PC-9 (cell line): Measurements from ENCODE around the gene ZC3H12A. TPM values are rescaled to one million over a fixed set of nuclear protein-coding genes. Genes with fewer than 3 reads are reported as not detected.

Experiments
- BruUV-seq: library from RNA; stranded (reverse); fragments of 400-500 nt; replicated peaks from 2 replicates; lab custom pipeline; 2021; lab: Mats Ljungman, UMichigan
- CTCF ChIA-PET: fragments of 300-600 bp; sonication (Branson Sonifier 250); formaldehyde crosslinking; loops from one replicate; lab custom pipeline; 2022; ENCODE audit warnings: antibody characterized with exemption; lab: Charles Lee
- POLR2A ChIA-PET: fragments of 300-600 bp; sonication (Branson Sonifier 250); formaldehyde crosslinking; loops from one replicate; lab custom pipeline; 2022; ENCODE audit warnings: antibody characterized with exemption; ENCODE audit not compliant: unreplicated experiment; lab: Charles Lee
- DNase-seq, 2 experiments: peaks; one replicate each; pipeline versions ENCODE4 v3.0.0 to v3.0.0-alpha.2; 2015 to 2022; ENCODE audit warnings: mixed read lengths in 1 of 2
- H2AFZ ChIP-seq: fragments of 200-600 bp; sonication (generic); 2 replicates; pipeline ENCODE4 v1.8.1; 2017; ENCODE audit warnings: antibody characterized with exemption
- H3F3A ChIP-seq: fragments of 200-600 bp; sonication (generic); 2 replicates; pipeline ENCODE4 v1.8.1; 2017; ENCODE audit warnings: antibody characterized with exemption, mild to moderate bottlenecking, low read depth; ENCODE audit not compliant: insufficient read depth
- H3K27ac ChIP-seq: fragments of 200-600 bp; sonication (generic); 2 replicates; pipeline ENCODE4 v1.6.1; 2016; ENCODE audit warnings: mixed run types
- H3K27me3 ChIP-seq: fragments of 200-600 bp; sonication (generic); 2 replicates; pipeline ENCODE4 v1.6.1; 2016; ENCODE audit warnings: low read depth, mixed run types; ENCODE audit not compliant: insufficient read depth
- H3K36me3 ChIP-seq: fragments of 200-600 bp; sonication (generic); 2 replicates; pipeline ENCODE4 v1.6.1; 2016; ENCODE audit warnings: low read depth, mixed run types
- H3K4me1 ChIP-seq: fragments of 200-600 bp; sonication (generic); replicated peaks from 2 replicates; pipeline ENCODE4 v1.6.1; 2016; ENCODE audit warnings: mixed run types; ENCODE audit not compliant: insufficient read depth
- H3K4me2 ChIP-seq: fragments of 200-600 bp; sonication (generic); 2 replicates; pipeline ENCODE4 v1.6.1; 2017; ENCODE audit warnings: mixed run types
- H3K4me3 ChIP-seq: fragments of 200-600 bp; sonication (generic); 2 replicates; pipeline ENCODE4 v1.6.1; 2016; ENCODE audit warnings: mixed run types
- H3K79me2 ChIP-seq: fragments of 200-600 bp; sonication (generic); 2 replicates; pipeline ENCODE4 v1.6.1; 2017; ENCODE audit warnings: low read depth, mixed run types
- H3K9me2 ChIP-seq: fragments of 200-600 bp; sonication (generic); 2 replicates; pipeline ENCODE4 v1.8.1; 2017; ENCODE audit warnings: mild to moderate bottlenecking; ENCODE audit not compliant: insufficient read depth
- H3K9me3 ChIP-seq: fragments of 200-600 bp; sonication (generic); 2 replicates; pipeline ENCODE4 v1.8.1; 2016; ENCODE audit warnings: low read depth; ENCODE audit not compliant: insufficient read depth
- H4K20me1 ChIP-seq: fragments of 200-600 bp; sonication (generic); 2 replicates; pipeline ENCODE4 v1.8.1; 2017; ENCODE audit not compliant: insufficient read depth
- CTCF ChIP-seq: fragments of 200-600 bp; sonication (generic); conservative IDR thresholded peaks from 2 replicates; pipeline ENCODE4 v1.6.1; 2017; ENCODE audit warnings: mixed run types, antibody characterized with exemption, mild to moderate bottlenecking, moderate library complexity
- EZH2 ChIP-seq: fragments of 200-600 bp; sonication (generic); IDR thresholded peaks from 2 replicates; pipeline ENCODE4 v1.8.0; 2017; ENCODE audit warnings: antibody characterized with exemption, low read depth
- intact Hi-C: fragments of 100-400 bp; cut with micrococcal nuclease; formaldehyde crosslinking; loops from one replicate; pipeline ENCODE4 v1.10.0; 2022; ENCODE audit not compliant: unreplicated experiment
- total RNA-seq: library from RNA; stranded (reverse); gene quantifications from 2 replicates; pipeline ENCODE4 v1.2.3, GENCODE V29; 2021

The ZC3H12A gene
- total RNA-seq, 1 experiment from 2014 or later = 18.7 TPM

GRCh38 chr1:37464443-37464842 lies 9.9 kb upstream of the ZC3H12A start:
- Histone ChIP-seq H3K36me3 (no peaks in the 10 kb centered on the region), H3K4me2 (no peak overlapping the region), H3K79me2 (no peaks in the 10 kb centered on the region), H3K27ac (no peak overlapping the region), H3K27me3 (no peaks in the 10 kb centered on the region), H3F3A (0 out of 2 replicates have a peak, but pooled peaks cover 13% of the 10 kb centered on the region), H2AFZ (no peak overlapping the region), H3K9me2 (no peaks in the 10 kb centered on the region), H3K4me1 (peaks cover 7% of the 10 kb centered on the region; the same call in 1 of the 2 replicates), H4K20me1 (no peaks in the 10 kb centered on the region), H3K4me3 (no peak overlapping the region), H3K9me3 (no peaks in the 10 kb centered on the region)
- no peak for DNase-seq
- BruUV-seq = no TSS peak
- CTCF ChIA-PET = no interaction called here
- TF ChIP-seq CTCF (no peak), EZH2 (no peak)
- intact Hi-C loops = no loop called here
- POLR2A ChIA-PET = interaction anchor here (0.5 kb wide), 1 partner anchor 467 kb away, joined by 7 read pairs; no protein-coding TSS in a partner anchor

- Histone ChIP-seq H2AFZ (no peak overlapping the region), H3K36me3 (no peaks in the 10 kb centered on the region), H3F3A (peaks cover 16% of the 10 kb centered on the region; the same call in 1 of the 2 replicates), H3K4me1 (peaks cover 11% of the 10 kb centered on the region), H3K79me2 (peaks cover 8% of the 10 kb centered on the region; the same call in 1 of the 2 replicates), H3K4me3 (no peak overlapping the region), H3K27ac (no peak overlapping the region), H3K9me3 (no peaks in the 10 kb centered on the region), H4K20me1 (no peaks in the 10 kb centered on the region), H3K9me2 (no peaks in the 10 kb centered on the region), H3K27me3 (no peaks in the 10 kb centered on the region), H3K4me2 (no peak overlapping the region)
- intact Hi-C loops = no loop called here
- ChIA-PET POLR2A (interaction anchor here (0.6 to 0.7 kb wide), 2 partner anchors 19 to 1371 kb away, joined by 3 read pairs; no protein-coding TSS in a partner anchor), CTCF (interaction anchor here (0.9 kb wide), 1 partner anchor 21 kb away, joined by 3 read pairs; no protein-coding TSS in a partner anchor)
- BruUV-seq = no TSS peak
- DNase-seq = no peak
- no peak for TF ChIP-seq CTCF
- TF ChIP-seq EZH2 = no peak
Observed at GRCh38 chr1:37465593-37466517, 8.5 kb upstream of the ZC3H12A start.

- Histone ChIP-seq H3F3A (peaks cover 29% of the 10 kb centered on the region), H3K9me3 (no peaks in the 10 kb centered on the region), H3K4me3 (no peak overlapping the region), H3K4me1 (peaks cover 32% of the 10 kb centered on the region), H2AFZ (no peak overlapping the region), H3K27ac (no peak overlapping the region), H3K36me3 (no peaks in the 10 kb centered on the region), H3K79me2 (peaks cover 18% of the 10 kb centered on the region), H4K20me1 (no peaks in the 10 kb centered on the region), H3K27me3 (no peaks in the 10 kb centered on the region), H3K4me2 (no peak overlapping the region), H3K9me2 (no peaks in the 10 kb centered on the region)
- CTCF ChIA-PET = no interaction called here
- POLR2A ChIA-PET = interaction anchor here (0.7 kb wide), 1 partner anchor 223 kb away, joined by 8 read pairs; a partner anchor contains a TSS
- no TSS peak for BruUV-seq
- no peak for DNase-seq
- TF ChIP-seq EZH2 (no peak), CTCF (no peak)
- intact Hi-C loops = no loop called here
Observed at GRCh38 chr1:37468037-37468436, 6.3 kb upstream of the ZC3H12A start.
